Nephron (organoid): ENCODE results near the gene PKP3.

Source experiments
- H3K27ac Mint-ChIP-seq, 3 experiments: 2 replicates each; pipeline ENCODE4 v1.8.0; 2020; ENCODE audit warnings: mixed read lengths in 3 of 3, mild to moderate bottlenecking in 2 of 3, moderate library complexity in 1 of 3
- H3K27me3 Mint-ChIP-seq: 2 replicates; pipeline ENCODE4 v1.8.0; 2021; ENCODE audit warnings: low read depth, mild to moderate bottlenecking, moderate library complexity, mixed read lengths
- H3K36me3 Mint-ChIP-seq: 2 replicates; pipeline ENCODE4 v1.8.0; 2020; ENCODE audit warnings: low read depth, mixed read lengths
- H3K4me1 Mint-ChIP-seq: 2 replicates; pipeline ENCODE4 v1.8.0; 2020; ENCODE audit warnings: mixed read lengths
- H3K4me3 Mint-ChIP-seq, 3 experiments: 2 replicates each; pipeline ENCODE4 v1.8.0; 2020; ENCODE audit warnings: mild to moderate bottlenecking in 3 of 3, mixed read lengths in 3 of 3, moderate library complexity in 2 of 3
- H3K9me3 Mint-ChIP-seq: 2 replicates; pipeline ENCODE4 v1.8.0; 2020; ENCODE audit warnings: mixed read lengths
- CTCF ChIP-seq, 3 experiments: fragments of 200-600 bp; sonication (generic); IDR thresholded peaks; one replicate each; pipeline ENCODE4 v1.5.0; 2021; ENCODE audit warnings: antibody characterized with exemption in 3 of 3; ENCODE audit not compliant: unreplicated experiment in 3 of 3

Gene PKP3

GRCh38 chr11:393219-394033, 583 bp upstream of the PKP3 start:
- peaks cover 8% of the 10 kb centered on the region for H3K4me1 Mint-ChIP-seq

GRCh38 chr11:394858-395655, 1.0 kb downstream of the PKP3 start:
- Mint-ChIP-seq H3K27me3 (no peaks in the 10 kb centered on the region), H3K4me1 (no peaks in the 10 kb centered on the region), H3K9me3 (no peaks in the 10 kb centered on the region), H3K27ac (no peak overlapping the region), H3K4me3 (no peak overlapping the region), H3K36me3 (no peaks in the 10 kb centered on the region)
- no peak for TF ChIP-seq CTCF (IDR thresholded peaks at IDR 0.05; ENCODE audit: unreplicated experiment in 3 of 3)

More at GRCh38 chr11:393219-394033, 583 bp upstream of the PKP3 start:
- Mint-ChIP-seq H3K27me3 (peaks cover 4% of the 10 kb centered on the region), H3K36me3 (no peaks in the 10 kb centered on the region), H3K27ac (no peak overlapping the region), H3K9me3 (no peaks in the 10 kb centered on the region), H3K4me3 (no peak overlapping the region)
- TF ChIP-seq CTCF (IDR thresholded peaks at IDR 0.05; ENCODE audit: unreplicated experiment in 3 of 3): no peak

- no peak for TF ChIP-seq CTCF (IDR thresholded peaks at IDR 0.05; ENCODE audit: unreplicated experiment in 3 of 3)
- Mint-ChIP-seq H3K4me3 (no peak overlapping the region), H3K4me1 (no peaks in the 10 kb centered on the region), H3K27me3 (no peaks in the 10 kb centered on the region), H3K36me3 (no peaks in the 10 kb centered on the region), H3K27ac (no peak overlapping the region), H3K9me3 (no peaks in the 10 kb centered on the region)
These were observed 1.9 kb downstream of the PKP3 start for GRCh38 chr11:395866-396265.

GRCh38 chr11:396511-396947, 2.5 kb downstream of the PKP3 start:
- H3K9me3 Mint-ChIP-seq: no peaks in the 10 kb centered on the region
- TF ChIP-seq CTCF (IDR thresholded peaks at IDR 0.05; ENCODE audit: unreplicated experiment in 3 of 3): no peak
- no peak overlapping the region for H3K27ac Mint-ChIP-seq
- no peak overlapping the region for H3K4me3 Mint-ChIP-seq
- no peaks in the 10 kb centered on the region for H3K4me1 Mint-ChIP-seq
- no peaks in the 10 kb centered on the region for H3K27me3 Mint-ChIP-seq
- no peaks in the 10 kb centered on the region for H3K36me3 Mint-ChIP-seq

GRCh38 chr11:396948-397548, 3.0 kb downstream of the PKP3 start:
- Mint-ChIP-seq H3K27me3 (no peaks in the 10 kb centered on the region), H3K36me3 (no peaks in the 10 kb centered on the region), H3K4me1 (no peaks in the 10 kb centered on the region), H3K4me3 (no peak overlapping the region), H3K9me3 (no peaks in the 10 kb centered on the region), H3K27ac (no peak overlapping the region)
- TF ChIP-seq CTCF (IDR thresholded peaks at IDR 0.05; ENCODE audit: unreplicated experiment in 3 of 3): no peak
